Cardiac septum (tissue), 1 donor: Measurements from ENCODE around the gene ME2. TPM values are rescaled to one million over a fixed set of nuclear protein-coding genes. Genes with fewer than 3 reads are reported as not detected.
A peak's percentile ranks its signal among the peaks of the same experiment; 100 is the strongest.
"Not testable (repeated sequence)": the region's sequence is repeated elsewhere in the genome, so short reads cannot be mapped to it uniquely, and the experiment has no call there.

Source experiments
- DNase-seq: peaks from one replicate; pipeline ENCODE4 v3.0.0-alpha.2; 2020; ENCODE audit warnings: low spot score
- intact Hi-C: fragments of 100-400 bp; cut with DNase I; formaldehyde crosslinking; loops from one replicate; pipeline ENCODE4 v1.14.0; 2022
- total RNA-seq: library from RNA; stranded (reverse); fragmentation: NEBNext Ultra II Directional; extraction: Animal tissue kit (Norgen Biotek cat#: 25700); gene quantifications from one replicate; pipeline ENCODE4 v1.2.1, GENCODE V29; 2021
- donor health status: DM: no; HTN: no; CAD: no.

The ME2 gene
- total RNA-seq, 1 donor from 2014 or later: 63.8 TPM

GRCh38 chr18:50961974-50962373, 83.1 kb downstream of the ME2 start:
- intact Hi-C loops: no loop called here
- no peak for DNase-seq

DNA sequence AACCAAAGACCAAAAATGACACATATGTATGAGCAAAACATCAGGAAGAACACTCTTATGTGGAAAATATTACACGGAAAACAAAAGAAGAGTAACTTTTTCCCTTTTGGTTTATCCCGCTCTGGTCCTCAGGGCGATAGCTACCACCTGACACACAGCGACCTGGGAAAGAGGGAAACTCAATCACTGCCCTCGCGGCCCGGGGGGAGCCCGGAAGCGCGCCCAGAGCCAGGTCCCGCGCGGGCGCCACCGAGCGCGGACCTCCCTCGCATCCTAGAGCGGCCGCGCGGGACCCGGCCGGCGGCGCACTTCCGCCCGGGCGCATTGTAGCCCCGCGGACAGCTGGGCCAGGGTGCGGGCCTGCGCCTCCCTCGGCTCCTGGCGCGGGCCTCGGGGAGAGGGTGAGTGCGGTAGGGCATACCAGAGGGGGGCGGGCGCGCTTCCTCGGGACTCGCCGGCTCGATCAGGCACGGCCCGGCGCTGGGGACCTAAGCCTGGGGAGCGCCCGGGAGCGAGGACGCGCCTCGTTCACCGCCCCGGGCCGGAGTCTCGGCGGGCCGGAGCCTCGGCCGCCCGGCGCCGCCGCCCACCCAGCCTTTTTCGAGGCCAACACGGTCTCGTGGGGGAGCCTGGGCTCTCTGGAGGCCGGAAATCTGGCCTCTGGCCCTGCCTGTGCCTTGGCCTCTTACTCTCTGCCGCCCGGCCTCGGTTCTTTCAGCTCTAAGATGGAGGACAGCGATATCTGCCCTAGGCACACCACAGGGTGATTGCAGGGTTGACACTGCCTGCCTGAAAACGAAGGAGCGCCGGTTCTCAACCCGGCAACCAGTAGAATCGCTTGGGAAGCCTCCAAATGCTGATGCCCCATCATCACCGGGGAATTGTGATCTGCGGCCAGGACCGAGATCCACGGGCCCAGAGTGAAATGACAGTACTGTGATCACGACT, 89.1 kb downstream of the ME2 start, which contains the start of gene ELAC1:
ELAC1 (plus strand) TSS at position 327 of the 948 bp plus-strand sequence. CDS start 6,365 bp downstream, outside the sequence.
- intact Hi-C loops: loop anchor here (1.0 to 5.0 kb wide), 3 partner anchors 62 to 229 kb away; partner anchors contain the start of genes ME2, MEX3C and SMAD4
- DNase-seq: peak; percentile 88

DNA sequence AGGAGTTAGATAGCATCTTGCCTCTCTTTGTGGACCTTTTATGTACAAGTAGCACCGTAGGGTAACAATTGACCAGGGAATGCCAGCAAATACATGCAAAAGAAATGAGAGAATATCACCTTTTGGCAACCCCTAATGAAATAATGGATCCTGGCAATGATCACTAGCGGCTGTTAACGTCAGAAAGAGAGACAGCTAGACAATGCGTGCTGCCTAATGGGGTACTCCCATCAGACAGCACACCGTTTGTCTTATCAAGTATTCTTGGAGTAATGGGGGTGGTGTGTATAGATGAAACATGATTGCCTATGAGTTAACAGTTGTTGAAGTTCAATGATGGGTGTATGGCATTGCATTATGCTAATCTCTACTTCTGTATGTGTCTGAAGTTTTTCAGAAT, 90.5 kb downstream of the ME2 start:
- intact Hi-C loops: loop anchor here (5.0 kb wide), 2 partner anchors 92 to 228 kb away; partner anchors contain the start of genes ME2 and MEX3C

DNA sequence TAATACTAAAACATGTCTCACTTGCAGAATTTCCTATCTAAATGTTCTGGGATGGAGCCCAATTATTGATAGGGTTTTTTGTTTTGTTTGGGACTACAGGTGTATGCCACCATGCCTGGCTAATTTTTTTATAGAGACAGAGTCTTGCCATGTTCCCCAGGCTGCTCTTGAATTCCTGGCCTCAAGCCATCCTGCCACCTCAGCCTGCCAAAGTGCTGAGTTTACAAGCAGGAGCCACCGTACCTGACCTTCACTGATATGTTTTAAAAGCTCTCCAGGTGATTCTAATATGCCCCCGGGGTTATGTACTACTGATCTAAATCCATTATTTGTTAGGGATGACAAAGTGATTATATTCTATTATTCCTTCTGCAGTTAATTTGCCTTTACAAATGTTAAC, 91.1 kb downstream of the ME2 start:
- intact Hi-C loops: no loop called here

More for the DNA sequence above, 90.5 kb downstream of the ME2 start:
- DNase-seq: no peak

DNA sequence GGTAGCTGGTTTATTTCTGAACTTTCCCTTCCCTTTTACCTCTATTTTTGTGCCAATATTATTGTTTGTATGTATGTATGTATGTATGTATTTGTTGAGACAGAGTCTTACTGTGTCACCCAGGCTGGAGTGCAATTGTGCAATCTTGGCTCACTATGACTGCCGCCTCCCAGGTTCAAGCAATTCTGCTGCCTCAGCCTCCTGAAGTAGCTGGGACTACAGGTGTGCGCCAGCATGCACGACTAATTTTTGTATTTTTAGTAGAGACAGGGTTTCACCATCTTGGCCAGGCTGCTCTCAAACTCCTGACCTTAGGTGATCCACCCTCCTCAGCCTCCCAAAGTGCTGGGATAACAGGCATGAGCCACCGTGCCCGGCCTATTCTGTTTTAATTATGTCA, 93.5 kb downstream of the ME2 start:
- DNase-seq, intact Hi-C loops: not testable (repeated sequence)

More for the DNA sequence above, 91.1 kb downstream of the ME2 start:
- DNase-seq: no peak

GRCh38 chr18:50973367-50974126, 94.6 kb downstream of the ME2 start:
- intact Hi-C loops: no loop called here
- DNase-seq: no peak

GRCh38 chr18:50977037-50977760, 98.3 kb downstream of the ME2 start:
- intact Hi-C loops: no loop called here
- no peak for DNase-seq

DNA sequence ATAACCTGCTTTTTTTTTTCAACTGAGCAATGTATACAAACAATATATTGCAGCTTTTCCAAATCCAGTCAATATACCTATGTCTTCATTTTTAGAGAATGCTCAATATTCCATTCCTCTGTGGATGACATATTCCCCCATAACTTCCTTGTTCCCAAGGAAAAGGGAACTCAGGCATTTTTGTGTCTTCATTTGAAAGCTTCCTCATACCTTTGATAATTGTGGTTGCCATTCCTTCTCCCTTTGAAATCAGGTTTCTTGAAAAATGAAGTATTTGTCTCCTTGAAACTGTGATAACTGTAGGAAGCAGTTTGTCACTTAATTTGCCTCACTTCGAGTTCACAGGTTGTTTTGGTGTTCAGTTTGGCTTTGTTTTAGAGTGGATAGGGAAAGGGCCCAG, 102.5 kb downstream of the ME2 start:
- intact Hi-C loops: no loop called here
- no peak for DNase-seq

DNA sequence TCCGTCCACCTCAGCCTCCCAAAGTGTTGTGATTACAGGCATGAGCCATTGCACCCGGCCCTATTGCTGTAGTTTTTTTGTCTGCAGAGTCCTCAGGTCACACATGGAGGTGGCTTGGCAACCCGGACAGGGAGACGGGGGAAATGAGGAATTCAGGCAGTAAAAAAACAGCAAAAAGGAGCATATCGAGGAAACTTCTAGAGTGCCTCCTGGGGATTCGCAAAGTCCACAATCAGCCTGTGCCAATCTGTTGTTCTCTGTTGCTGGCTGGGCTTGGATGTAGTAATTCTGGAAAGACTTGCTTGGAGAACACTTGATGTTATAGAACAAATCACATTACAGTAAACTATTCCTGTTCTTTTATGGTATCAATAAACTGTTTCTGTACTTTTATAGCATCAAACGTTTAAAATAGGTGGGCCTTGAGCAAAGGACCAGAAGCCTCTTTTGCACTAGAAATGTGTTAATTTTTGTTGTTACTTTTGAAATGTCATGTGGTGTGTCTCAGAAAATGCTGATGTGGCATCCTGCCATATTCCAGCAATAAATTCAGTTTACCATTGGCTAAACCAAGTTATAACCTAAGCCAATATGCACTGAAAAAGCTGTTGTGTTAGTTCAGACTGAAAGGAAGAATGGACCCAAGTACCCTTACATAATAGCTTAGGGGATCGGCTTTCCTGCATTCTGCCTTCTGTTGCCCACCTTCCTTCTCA, 103.3 kb downstream of the ME2 start:
- DNase-seq: no peak
- intact Hi-C loops: no loop called here

- intact Hi-C loops: no loop called here
Measured at GRCh38 chr18:50982802-50983179, 103.9 kb downstream of the ME2 start.

DNA sequence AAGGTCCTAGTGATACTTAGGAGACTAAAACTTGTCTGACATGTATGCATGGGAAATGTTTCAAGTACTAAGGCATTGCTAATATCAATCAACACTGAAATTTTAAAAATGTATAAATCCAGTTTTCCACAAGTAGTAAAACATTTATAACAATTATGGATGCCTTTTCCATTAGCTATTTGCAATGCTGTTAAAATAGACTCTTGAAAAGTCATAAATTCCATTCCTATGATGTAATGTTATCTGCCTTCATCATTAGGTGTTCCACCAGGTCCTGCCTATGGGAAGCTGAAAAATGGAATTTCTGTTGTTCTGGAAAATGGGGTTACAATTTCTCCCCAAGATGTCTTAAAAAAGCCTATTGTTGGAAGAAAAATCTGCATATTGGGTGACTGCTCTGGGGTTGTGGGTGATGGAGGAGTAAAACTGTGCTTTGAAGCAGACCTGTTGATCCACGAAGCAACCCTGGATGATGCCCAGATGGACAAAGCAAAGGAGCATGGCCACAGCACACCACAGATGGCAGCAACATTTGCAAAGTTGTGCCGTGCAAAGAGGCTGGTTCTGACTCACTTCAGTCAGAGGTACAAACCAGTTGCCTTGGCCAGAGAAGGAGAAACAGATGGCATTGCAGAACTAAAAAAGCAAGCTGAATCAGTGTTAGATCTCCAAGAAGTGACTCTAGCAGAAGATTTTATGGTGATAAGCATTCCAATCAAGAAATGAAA, 107.6 kb downstream of the ME2 start:
- intact Hi-C loops: no loop called here
- DNase-seq: no peak

More at GRCh38 chr18:50982802-50983179, 103.9 kb downstream of the ME2 start:
- no peak for DNase-seq

DNA sequence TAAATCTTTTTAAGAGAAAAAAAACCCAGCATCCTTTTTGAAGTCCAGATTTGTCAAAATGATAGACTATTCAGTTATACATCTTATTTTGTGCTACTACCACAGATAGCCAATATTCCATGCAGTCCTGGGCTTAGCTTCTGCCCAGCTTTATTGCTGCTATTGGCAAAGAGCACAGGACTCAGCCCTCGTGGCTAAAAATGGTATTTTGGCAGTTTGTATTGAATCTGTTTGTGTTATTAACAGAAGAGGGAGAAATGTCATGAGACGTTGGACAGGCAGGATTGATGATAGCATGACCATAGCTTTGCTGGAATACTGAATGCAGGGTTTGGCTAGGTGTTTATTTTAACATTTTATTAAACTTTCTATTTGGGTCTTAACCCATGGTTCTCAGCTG, 108.3 kb downstream of the ME2 start:
- DNase-seq: no peak
- intact Hi-C loops: no loop called here

DNA sequence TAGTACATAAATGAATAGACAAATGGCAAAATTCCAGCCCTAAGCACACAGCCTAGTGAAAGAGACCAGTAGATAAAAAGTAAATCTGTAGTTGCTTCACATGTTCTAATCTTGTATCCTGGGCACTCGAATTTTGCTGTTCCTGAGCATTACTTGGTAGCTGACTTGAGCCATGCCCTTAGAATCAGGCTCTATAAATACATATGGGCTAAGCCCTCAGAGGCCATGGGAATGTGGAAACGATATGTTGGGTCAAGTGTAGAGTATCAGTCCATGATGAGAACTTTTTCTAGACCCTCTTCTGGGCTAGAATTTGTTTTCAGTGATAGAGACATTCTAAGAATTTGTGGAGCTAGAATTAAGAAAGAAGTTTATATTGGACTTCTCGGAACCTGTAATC, 110.8 kb downstream of the ME2 start:
- intact Hi-C loops: no loop called here
- DNase-seq: no peak

DNA sequence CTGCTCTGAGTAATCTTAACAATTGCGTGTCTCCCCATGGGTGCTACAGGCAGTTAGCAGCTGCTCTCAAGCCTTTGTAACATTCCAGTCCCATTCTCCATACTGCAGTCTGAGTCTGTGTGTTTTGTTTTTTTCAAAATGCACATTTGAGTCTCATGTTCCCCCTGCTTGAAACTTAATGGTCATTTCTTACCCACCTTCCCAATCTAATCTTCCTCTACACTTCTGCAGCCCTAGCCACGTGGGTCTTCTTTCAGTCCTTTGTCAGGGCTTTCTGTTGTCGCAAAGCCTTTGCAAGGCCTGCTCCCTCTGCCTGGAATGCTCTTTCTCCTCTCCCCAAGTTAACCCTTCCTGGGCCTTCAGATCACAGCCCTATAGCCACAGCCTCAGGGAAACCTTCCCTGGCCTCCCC, 113.4 kb downstream of the ME2 start:
- intact Hi-C loops: no loop called here
- no peak for DNase-seq

DNA sequence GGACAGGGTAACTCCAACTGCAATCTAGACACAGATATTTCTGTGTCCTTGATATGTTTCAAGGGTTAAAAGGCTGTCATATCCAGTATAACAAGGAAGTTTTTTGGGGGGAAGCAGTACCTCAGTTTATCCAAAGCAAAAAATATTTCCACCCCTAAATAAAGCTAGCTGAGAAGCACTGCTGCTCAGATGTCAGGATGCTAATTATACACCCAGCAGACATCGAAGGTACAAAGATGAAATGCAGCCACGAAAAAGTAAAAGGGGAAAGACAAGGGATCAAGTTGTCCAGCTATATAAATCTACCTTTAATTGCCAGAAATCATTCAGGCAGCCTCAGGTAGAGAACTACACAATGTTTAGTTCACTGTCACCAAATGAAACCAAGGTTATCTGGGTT, 115.1 kb downstream of the ME2 start:
- intact Hi-C loops: no loop called here
- no peak for DNase-seq

DNA sequence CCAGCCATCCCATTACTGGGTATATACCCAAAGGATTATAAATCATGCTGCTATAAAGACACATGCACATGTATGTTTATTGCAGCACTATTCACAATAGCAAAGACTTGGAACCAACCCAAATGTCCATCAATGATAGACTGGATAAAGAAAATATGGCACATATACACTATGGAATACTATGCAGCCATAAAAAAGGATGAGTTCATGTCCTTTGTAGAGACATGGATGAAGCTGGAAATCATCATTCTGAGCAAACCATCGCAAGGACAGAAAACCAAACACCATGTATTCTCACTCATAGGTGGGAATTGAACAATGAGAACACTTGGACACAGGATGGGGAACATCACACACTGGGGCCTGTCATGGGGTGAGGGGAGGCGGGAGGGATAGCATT, 124.3 kb downstream of the ME2 start:
- intact Hi-C loops, DNase-seq: not testable (repeated sequence)
